BLaER1 (cell line): ENCODE measurements around the gene ACVR1.

Experiments
- H3K27ac ChIP-seq: shearing (Covaris generic); formaldehyde crosslinking; 2 replicates; pipeline ENCODE4 v1.8.1; 2022
- H3K27me3 ChIP-seq: shearing (Covaris generic); formaldehyde crosslinking; 2 replicates; pipeline ENCODE4 v1.8.1; 2022
- H3K36me3 ChIP-seq: shearing (Covaris generic); formaldehyde crosslinking; 2 replicates; pipeline ENCODE4 v1.8.1; 2022
- H3K4me1 ChIP-seq: shearing (Covaris generic); formaldehyde crosslinking; 2 replicates; pipeline ENCODE4 v1.8.1; 2022
- H3K4me2 ChIP-seq: shearing (Covaris generic); formaldehyde crosslinking; 2 replicates; pipeline ENCODE4 v1.8.1; 2022
- H3K4me3 ChIP-seq: shearing (Covaris generic); formaldehyde crosslinking; 2 replicates; pipeline ENCODE4 v1.8.1; 2022
- H3K9ac ChIP-seq: shearing (Covaris generic); formaldehyde crosslinking; 2 replicates; pipeline ENCODE4 v1.8.1; 2022
- H3K9me3 ChIP-seq: shearing (Covaris generic); formaldehyde crosslinking; 2 replicates; pipeline ENCODE4 v1.8.1; 2022
- H4K20me1 ChIP-seq: shearing (Covaris generic); formaldehyde crosslinking; 2 replicates; pipeline ENCODE4 v1.8.1; 2022
- Cebpa-rat ChIP-seq: shearing (Covaris generic); IDR thresholded peaks from 2 replicates; pipeline ENCODE4 v1.8.1; 2022

Gene ACVR1

DNA sequence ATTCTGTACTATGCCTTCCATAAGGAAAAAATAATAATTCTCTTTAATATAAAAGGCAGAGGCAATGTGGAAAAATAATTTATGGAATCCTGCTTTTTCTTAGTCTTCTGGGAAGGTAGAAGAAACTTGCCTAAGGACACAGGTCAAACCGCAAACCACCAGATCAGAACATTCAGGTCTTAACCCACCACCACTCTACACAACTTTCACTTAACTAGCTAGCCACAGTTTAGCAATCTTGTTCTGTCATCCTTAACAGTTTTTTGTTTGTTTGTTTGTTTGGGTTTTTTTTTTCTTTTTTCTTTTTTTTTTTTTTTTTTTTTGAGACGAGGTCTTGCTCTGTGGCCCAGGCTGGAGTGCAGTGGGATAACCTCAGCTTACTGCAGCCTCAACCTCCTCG, 70.6 kb downstream of the ACVR1 start:
- Histone ChIP-seq H3K27ac (no peak overlapping the region), H3K4me1 (peaks cover 10% of the 10 kb centered on the region; the same call in 1 of the 2 replicates), H3K27me3 (no peaks in the 10 kb centered on the region), H3K4me2 (no peak overlapping the region), H3K9me3 (no peaks in the 10 kb centered on the region), H3K36me3 (no peaks in the 10 kb centered on the region), H4K20me1 (no peaks in the 10 kb centered on the region), H3K9ac (no peak overlapping the region), H3K4me3 (no peak overlapping the region)
- no peak for TF ChIP-seq Cebpa-rat

DNA sequence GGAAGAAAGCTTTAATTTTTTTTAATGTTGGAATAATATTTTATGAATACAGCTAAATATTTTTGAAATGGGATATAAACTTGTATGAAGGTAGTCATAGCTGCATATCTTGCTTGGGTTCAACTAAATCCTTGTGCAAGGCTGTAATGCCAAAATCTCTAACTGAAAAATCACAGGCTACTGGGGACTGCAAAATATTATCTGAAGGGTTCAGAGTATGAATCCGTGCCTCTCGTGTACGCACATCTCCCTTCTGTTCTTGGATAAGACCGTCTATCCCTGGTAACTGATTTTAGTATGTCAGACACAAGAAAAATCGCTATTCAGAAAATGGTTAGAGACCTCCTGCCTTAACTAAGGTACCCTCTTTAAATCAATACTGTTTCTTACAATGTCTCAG, 71.8 kb downstream of the ACVR1 start:
- Histone ChIP-seq H3K4me3 (no peak overlapping the region), H3K4me2 (no peak overlapping the region), H3K36me3 (no peaks in the 10 kb centered on the region), H3K27ac (no peak overlapping the region), H3K27me3 (no peaks in the 10 kb centered on the region), H3K9ac (no peak overlapping the region), H3K9me3 (no peaks in the 10 kb centered on the region), H3K4me1 (peaks cover 10% of the 10 kb centered on the region; the same call in 1 of the 2 replicates), H4K20me1 (no peaks in the 10 kb centered on the region)
- no peak for TF ChIP-seq Cebpa-rat

DNA sequence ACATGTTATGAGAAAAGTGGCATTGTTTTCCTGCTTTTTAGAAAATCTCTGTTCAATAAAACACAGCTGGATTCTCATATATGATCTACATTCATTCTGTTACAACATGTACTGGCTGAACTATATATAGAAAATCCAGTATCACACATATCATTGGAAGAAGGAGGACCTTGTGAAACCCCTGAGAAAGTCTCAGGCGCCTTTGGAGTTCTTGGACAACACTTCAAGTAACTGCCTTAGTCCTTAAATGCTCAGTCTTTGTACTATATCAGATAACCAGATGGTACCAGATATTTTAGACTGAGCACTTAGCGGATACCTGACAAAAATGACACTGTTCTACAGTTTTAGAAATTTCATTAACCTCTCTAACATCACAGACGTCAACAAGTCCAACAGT, 72.2 kb downstream of the ACVR1 start:
- H4K20me1 ChIP-seq: no peaks in the 10 kb centered on the region
- H3K36me3 ChIP-seq: no peaks in the 10 kb centered on the region
- no peak for TF ChIP-seq Cebpa-rat
- H3K4me3 ChIP-seq: no peak overlapping the region
- no peak overlapping the region for H3K27ac ChIP-seq
- no peaks in the 10 kb centered on the region for H3K9me3 ChIP-seq
- H3K4me1 ChIP-seq: peaks cover 10% of the 10 kb centered on the region; the same call in 1 of the 2 replicates
- no peaks in the 10 kb centered on the region for H3K27me3 ChIP-seq
- H3K9ac ChIP-seq: no peak overlapping the region
- H3K4me2 ChIP-seq: no peak overlapping the region

DNA sequence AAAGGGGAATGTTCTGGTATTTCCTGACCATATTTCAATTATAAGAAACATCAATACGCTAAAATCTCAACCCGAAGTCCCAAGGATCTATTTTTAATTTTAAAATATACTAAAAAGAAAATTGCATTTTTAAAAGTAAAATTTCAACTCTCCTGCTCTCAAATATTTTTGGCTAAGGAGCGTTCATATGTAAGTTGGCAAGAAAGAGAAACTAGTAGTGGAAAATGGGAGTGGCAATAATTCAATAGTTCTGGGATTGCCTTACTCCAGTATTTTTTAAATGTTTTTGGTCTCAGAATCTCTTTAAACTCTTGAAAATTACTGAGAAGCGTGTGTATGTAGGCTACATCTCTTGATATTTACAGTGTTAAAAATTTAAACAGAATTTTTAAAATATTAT, 72.7 kb downstream of the ACVR1 start:
- no peaks in the 10 kb centered on the region for H3K9me3 ChIP-seq
- H4K20me1 ChIP-seq: no peaks in the 10 kb centered on the region
- H3K4me1 ChIP-seq: peaks cover 10% of the 10 kb centered on the region; the same call in 1 of the 2 replicates
- no peak for TF ChIP-seq Cebpa-rat
- no peaks in the 10 kb centered on the region for H3K36me3 ChIP-seq
- no peaks in the 10 kb centered on the region for H3K27me3 ChIP-seq
- no peak overlapping the region for H3K4me3 ChIP-seq
- H3K4me2 ChIP-seq: no peak overlapping the region
- H3K27ac ChIP-seq: no peak overlapping the region
- H3K9ac ChIP-seq: no peak overlapping the region

DNA sequence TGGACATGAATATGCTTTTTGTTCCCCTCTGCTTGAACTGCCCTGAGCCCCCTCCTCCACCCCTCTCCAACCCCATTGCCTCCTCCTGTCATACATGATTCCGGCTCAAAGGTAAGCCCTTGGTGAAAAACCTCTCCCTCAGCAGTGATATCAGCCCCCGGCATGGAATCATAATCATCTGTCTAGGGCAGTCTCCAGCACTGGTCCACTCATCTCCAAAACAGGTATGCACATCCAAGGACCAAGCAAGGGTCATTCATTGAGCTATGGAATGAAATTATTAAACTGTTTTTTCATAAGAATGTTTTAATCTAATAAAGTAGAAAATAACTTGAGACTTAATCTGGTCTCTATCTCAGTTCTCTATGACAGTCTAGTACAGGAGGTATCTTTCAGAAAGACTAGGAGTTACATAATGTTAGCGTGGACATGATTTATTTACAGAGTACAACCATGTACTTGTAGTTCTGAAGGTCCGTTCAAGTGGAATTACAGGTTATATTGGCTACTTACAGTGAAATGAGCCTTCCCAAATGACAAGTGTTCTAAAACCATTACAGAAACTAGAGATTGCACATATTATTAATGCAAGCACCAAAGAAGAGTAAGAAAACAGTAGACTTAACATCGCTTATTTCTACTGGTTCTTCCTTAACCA, 75.2 kb downstream of the ACVR1 start:
- Histone ChIP-seq H3K9me3 (no peaks in the 10 kb centered on the region), H3K9ac (no peak overlapping the region), H4K20me1 (no peaks in the 10 kb centered on the region), H3K4me2 (no peak overlapping the region), H3K4me3 (no peak overlapping the region), H3K27me3 (no peaks in the 10 kb centered on the region), H3K36me3 (no peaks in the 10 kb centered on the region), H3K4me1 (no peaks in the 10 kb centered on the region), H3K27ac (no peak overlapping the region)
- TF ChIP-seq Cebpa-rat: no peak

DNA sequence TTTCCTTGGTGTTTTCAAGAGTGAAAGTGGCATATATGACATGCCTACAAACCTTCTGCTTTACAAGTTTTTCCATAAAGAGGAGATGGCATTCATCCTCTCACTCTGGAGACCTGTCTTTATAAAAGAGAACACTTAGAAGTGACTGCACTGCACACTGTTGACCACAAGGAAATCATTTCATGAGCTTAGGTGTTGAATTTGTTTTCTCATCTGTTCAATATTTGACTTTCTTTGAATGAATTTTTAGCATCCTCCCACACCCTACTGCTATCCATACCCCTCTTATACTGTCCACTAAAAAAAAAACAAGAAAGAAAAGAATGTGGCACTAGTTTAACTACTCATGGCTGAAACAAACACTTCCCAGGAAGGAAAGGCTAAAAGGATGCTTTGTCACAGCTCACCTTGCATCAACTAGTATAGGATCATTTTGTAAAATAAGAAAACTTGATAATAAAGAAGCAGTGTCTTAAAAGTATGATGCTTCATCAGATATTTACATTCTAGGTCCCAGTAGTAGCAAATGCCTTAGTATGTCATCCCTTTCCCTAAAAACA, 83.0 kb downstream of the ACVR1 start:
- Histone ChIP-seq H3K4me2 (no peak overlapping the region), H3K4me3 (no peak overlapping the region), H3K4me1 (no peaks in the 10 kb centered on the region), H3K27me3 (no peaks in the 10 kb centered on the region), H3K27ac (no peak overlapping the region), H3K9me3 (no peaks in the 10 kb centered on the region), H4K20me1 (no peaks in the 10 kb centered on the region), H3K9ac (no peak overlapping the region), H3K36me3 (no peaks in the 10 kb centered on the region)
- no peak for TF ChIP-seq Cebpa-rat

DNA sequence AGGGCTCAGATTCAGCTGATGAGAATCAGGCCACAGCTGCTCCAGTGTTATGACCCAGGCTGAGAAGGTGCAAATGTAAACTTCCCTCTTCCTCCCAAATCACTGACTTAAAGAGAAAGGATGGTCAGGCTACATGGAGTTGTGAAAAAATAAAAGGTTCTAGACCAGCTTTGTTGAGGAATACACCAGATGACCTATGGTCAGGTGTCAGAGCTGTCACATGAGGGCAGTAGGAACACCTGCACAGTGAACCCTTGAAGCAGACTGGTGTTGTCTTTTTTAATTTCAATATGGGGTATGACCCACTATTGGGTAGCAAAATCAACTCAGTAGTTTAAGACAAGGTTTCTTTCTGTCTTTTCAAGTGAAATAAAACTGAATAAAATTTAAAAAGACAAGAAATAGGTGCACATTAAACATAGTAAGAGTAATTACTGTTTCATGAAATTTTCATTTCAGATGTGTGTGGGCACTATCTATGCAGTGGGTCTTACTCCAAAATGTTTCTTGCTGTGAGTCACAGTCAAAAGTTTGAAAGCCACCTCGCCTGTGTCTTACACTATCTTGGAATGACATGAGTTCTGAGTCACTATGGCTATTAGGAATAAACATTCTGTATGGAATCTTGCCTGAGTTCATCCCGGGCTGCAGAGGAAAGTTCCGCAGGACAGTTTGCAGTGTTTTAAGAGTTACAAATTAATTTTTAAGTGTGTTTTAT, 83.6 kb downstream of the ACVR1 start:
- Histone ChIP-seq H3K4me2 (no peak overlapping the region), H3K4me1 (no peaks in the 10 kb centered on the region), H3K27ac (no peak overlapping the region), H4K20me1 (no peaks in the 10 kb centered on the region), H3K36me3 (no peaks in the 10 kb centered on the region), H3K4me3 (no peak overlapping the region), H3K9ac (no peak overlapping the region), H3K9me3 (no peaks in the 10 kb centered on the region), H3K27me3 (no peaks in the 10 kb centered on the region)
- no peak for TF ChIP-seq Cebpa-rat

DNA sequence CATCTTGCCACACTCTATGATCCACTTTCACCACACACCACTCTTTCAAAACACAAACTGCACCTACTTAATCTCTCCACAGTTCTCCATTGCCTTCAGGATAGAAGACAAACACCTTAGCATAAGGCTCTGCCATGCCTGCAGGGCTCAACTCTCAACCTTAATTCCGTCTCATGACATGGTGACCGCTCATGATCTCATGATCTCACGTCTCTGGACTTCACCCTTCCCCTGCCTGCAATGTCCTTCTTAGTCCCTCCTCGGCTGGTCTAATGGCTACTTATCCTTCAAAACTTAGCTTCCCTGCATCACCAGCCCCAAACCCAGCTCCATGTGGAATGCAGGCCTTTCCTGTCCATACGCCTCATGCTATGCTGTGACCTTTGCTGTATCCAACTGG, 85.3 kb downstream of the ACVR1 start:
- Histone ChIP-seq H3K4me3 (no peak overlapping the region), H3K9me3 (no peaks in the 10 kb centered on the region), H4K20me1 (no peaks in the 10 kb centered on the region), H3K4me1 (no peaks in the 10 kb centered on the region), H3K27me3 (no peaks in the 10 kb centered on the region), H3K4me2 (no peak overlapping the region), H3K9ac (no peak overlapping the region), H3K27ac (no peak overlapping the region), H3K36me3 (no peaks in the 10 kb centered on the region)
- no peak for TF ChIP-seq Cebpa-rat

DNA sequence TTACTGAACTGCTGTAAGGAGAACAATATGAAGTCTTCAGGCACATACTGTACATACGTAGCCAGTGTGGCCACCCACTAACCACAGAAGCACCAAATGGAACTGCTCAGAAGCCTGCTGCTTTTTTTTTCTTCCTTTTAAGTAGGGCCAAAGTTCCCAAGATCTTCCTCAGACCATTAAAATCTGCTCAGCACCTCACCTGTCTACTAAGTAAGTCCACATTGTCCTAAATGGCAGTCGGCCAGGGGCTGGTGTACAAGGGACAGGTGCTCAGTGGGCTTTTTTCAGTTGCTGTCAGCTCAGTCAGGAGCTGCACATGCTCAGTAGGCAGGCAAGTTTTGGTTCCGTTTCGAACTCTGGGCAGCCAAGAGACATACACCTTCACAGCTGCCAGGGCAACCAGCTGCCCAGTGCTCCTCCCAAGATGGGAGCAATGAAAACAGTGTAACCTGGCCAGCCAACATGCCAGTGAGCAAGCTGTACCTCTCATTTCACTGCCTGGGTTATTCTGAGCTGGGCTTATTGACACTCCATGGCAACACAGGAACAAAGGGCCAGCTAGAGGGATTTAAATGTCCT, 86.1 kb downstream of the ACVR1 start:
- H3K9me3 ChIP-seq: no peaks in the 10 kb centered on the region
- no peaks in the 10 kb centered on the region for H3K36me3 ChIP-seq
- no peaks in the 10 kb centered on the region for H3K27me3 ChIP-seq
- TF ChIP-seq Cebpa-rat: no peak
- H3K4me2 ChIP-seq: no peak overlapping the region
- no peak overlapping the region for H3K4me3 ChIP-seq
- H3K9ac ChIP-seq: no peak overlapping the region
- no peaks in the 10 kb centered on the region for H3K4me1 ChIP-seq
- no peaks in the 10 kb centered on the region for H4K20me1 ChIP-seq
- H3K27ac ChIP-seq: no peak overlapping the region

DNA sequence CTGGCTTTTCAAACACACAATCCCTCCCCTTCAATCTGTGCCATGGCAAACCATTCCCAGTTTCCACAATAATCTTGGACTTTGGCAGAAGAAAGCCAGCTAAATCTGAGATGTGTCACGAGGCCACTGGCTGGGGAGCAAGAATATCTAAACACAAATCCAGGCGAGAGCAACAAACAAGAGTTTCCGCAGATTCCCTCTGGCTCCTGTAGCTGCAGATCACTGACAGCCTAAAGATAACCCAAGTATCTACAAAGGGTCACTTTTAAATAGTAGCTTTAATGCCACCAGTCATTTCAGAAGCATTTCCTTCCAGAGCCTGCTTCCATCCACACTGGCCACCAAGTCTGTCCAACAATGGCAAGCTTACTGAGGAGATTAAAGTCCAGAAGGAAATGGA, 86.9 kb downstream of the ACVR1 start:
- H3K27ac ChIP-seq: no peak overlapping the region
- no peaks in the 10 kb centered on the region for H3K36me3 ChIP-seq
- H3K4me2 ChIP-seq: no peak overlapping the region
- H3K4me1 ChIP-seq: peaks cover 3% of the 10 kb centered on the region; the same call in 1 of the 2 replicates
- TF ChIP-seq Cebpa-rat: no peak
- no peaks in the 10 kb centered on the region for H4K20me1 ChIP-seq
- H3K4me3 ChIP-seq: no peak overlapping the region
- no peaks in the 10 kb centered on the region for H3K9me3 ChIP-seq
- no peaks in the 10 kb centered on the region for H3K27me3 ChIP-seq
- no peak overlapping the region for H3K9ac ChIP-seq
